Measurements from ENCODE around the gene HS2ST1. TPM values are rescaled to one million over a fixed set of nuclear protein-coding genes. Genes with fewer than 3 reads are reported as not detected.

The HS2ST1 gene
- total and polyA plus RNA-seq, 10 of the 15 experiments (the other 5 are each of a cell fraction or from before 2014, with no cell fraction given), result 5.4 to 30.8 (median 18.6) TPM

- Histone ChIP-seq H3K9me3 (replicated peaks; ENCODE audit: control insufficient read depth, insufficient read depth, low read length) (peaks cover 2% of the 10 kb centered on the region; the same call in 2 of the 3 replicates), H3K4me3 (peak overlapping the region; percentile 100), H3K27ac (ENCODE audit: control insufficient read depth, insufficient read depth) (peak overlapping the region; percentile 88), H3K27me3 (replicated peaks in 1 of 2; ENCODE audit: control insufficient read depth in 2 of 2, insufficient read depth in 2 of 2, low read length in 1 of 2) (no peaks in the 10 kb centered on the region), H2AFZ (ENCODE audit: control insufficient read depth, low read depth, low read length) (peak overlapping the region; percentile 49), H3K4me2 (ENCODE audit: control insufficient read depth, insufficient read depth) (peak overlapping the region; percentile 39), H3K9ac (ENCODE audit: control insufficient read depth, insufficient read depth, low read length) (peak overlapping the region; percentile 91), H3K36me3 (ENCODE audit: control insufficient read depth in 2 of 2, insufficient read depth in 2 of 2, low read length in 1 of 2) (peaks cover 0 to 3% of the 10 kb centered on the region in 2 experiments; a peak in 1 of 4 replicates), H3K4me1 (ENCODE audit: control insufficient read depth, insufficient read depth, low read length) (no peaks in the 10 kb centered on the region), H3K79me2 (ENCODE audit: control insufficient read depth, insufficient read depth, low read length) (peaks cover 94% of the 10 kb centered on the region), H4K20me1 (ENCODE audit: control insufficient read depth, insufficient read depth) (no peaks in the 10 kb centered on the region)
- ChIA-PET SMC1A (ENCODE audit: uncharacterized antibody, unreplicated experiment) (interaction anchor here (1.1 to 6.9 kb wide), 23 partner anchors 12 to 209 kb away, joined by 3 to 71 read pairs (median 7); no protein-coding TSS in a partner anchor), RAD21 (ENCODE audit: unreplicated experiment) (interaction anchor here (1.0 to 3.5 kb wide), 16 partner anchors 8 to 411 kb away, joined by 3 to 45 read pairs (median 4); no protein-coding TSS in a partner anchor), CTCF (interaction anchor here (0.7 to 4.5 kb wide), 16 partner anchors 12 to 211 kb away, joined by 3 to 35 read pairs (median 3); partner anchors contain the start of gene SH3GLB1), POLR2A (interaction anchor here (0.7 to 4.7 kb wide), 11 partner anchors 12 to 415 kb away, joined by 3 to 34 read pairs (median 6); no protein-coding TSS in a partner anchor)
- ATAC-seq, result peak; percentile 44
- no peak for FAIRE-seq
- DNase-seq (ENCODE audit: low read depth, low spot score), result peak; percentile 24
- intact Hi-C loops (cut with micrococcal nuclease; ENCODE audit: unreplicated experiment), result loop anchor here (2.0 to 10.0 kb wide), 5 partner anchors 112 to 420 kb away; no protein-coding TSS in a partner anchor
- TSS peak; percentile 51 for BruUV-seq (replicated peaks)
- in situ Hi-C loops (cut with MboI), result loop anchor here (10.0 to 25.0 kb wide), 3 partner anchors 140 to 1928 kb away; partner anchors contain the start of genes MCOLN2 and PKN2
- WGBS (ENCODE audit: insufficient coverage, insufficient replicate concordance, low lambda C conversion rate, missing lambda C conversion rate), result under 1% methylated on average over 43 of the region's 43 CpGs
- TF ChIP-seq NRF1 (conservative IDR thresholded peaks at IDR 0.05; ENCODE audit: low read depth, low read length), result no peak
- no peak for TF ChIP-seq MTA3 (IDR thresholded peaks at IDR 0.05; ENCODE audit: borderline replicate concordance, low read length)
- TF ChIP-seq NBN (IDR thresholded peaks at IDR 0.05), result no peak; the same call in 1 of the 2 replicates
- TF ChIP-seq BMI1 (IDR thresholded peaks at IDR 0.05; ENCODE audit: borderline replicate concordance), result no peak
- 0 out of 2 replicates have a peak, but pooled peaks have one; percentile 40 for TF ChIP-seq ASH2L (IDR thresholded peaks at IDR 0.05; ENCODE audit: borderline replicate concordance, low read depth)
- 0 out of 2 replicates have a peak, but pooled peaks have one; percentile 2 for TF ChIP-seq RB1 (IDR thresholded peaks at IDR 0.05; ENCODE audit: borderline replicate concordance)
- peak in 1 of 2 experiments; percentile 26; a peak in 1 of 4 replicates for TF ChIP-seq BHLHE40 (IDR thresholded peaks at IDR 0.05; ENCODE audit: borderline replicate concordance in 1 of 2, low read depth in 2 of 2, low read length in 1 of 2)
- no peak for TF ChIP-seq ZNF274 (IDR thresholded peaks at IDR 0.05; ENCODE audit: insufficient read depth, insufficient read length)
- no peak for TF ChIP-seq HDAC6 (IDR thresholded peaks at IDR 0.05; ENCODE audit: unreplicated experiment)
- no peak for TF ChIP-seq ELK1 (IDR thresholded peaks at IDR 0.05; ENCODE audit: low read depth, low read length)
- TF ChIP-seq ZNF384 (IDR thresholded peaks at IDR 0.05; ENCODE audit: borderline replicate concordance, low read depth, low read length), result no peak
- no peak for TF ChIP-seq E2F8 (IDR thresholded peaks at IDR 0.05; ENCODE audit: low read depth, partially characterized antibody)
- TF ChIP-seq RFX5 (IDR thresholded peaks at IDR 0.05; ENCODE audit: low read depth, low read length), result no peak
- TF ChIP-seq BCL11A (IDR thresholded peaks at IDR 0.05; ENCODE audit: low read depth, low read length), result no peak
- peak; percentile 24; the same call in 1 of the 2 replicates for TF ChIP-seq EED (IDR thresholded peaks at IDR 0.05; ENCODE audit: low read depth)
- TF ChIP-seq ZBED1 (IDR thresholded peaks at IDR 0.05; ENCODE audit: borderline replicate concordance), result no peak
- TF ChIP-seq CEBPB (IDR thresholded peaks at IDR 0.05; ENCODE audit: borderline replicate concordance in 1 of 2, low read depth in 2 of 2, low read length in 2 of 2), result no peak
- TF ChIP-seq RUNX3 (IDR thresholded peaks at IDR 0.05; ENCODE audit: low read length), result no peak
- TF ChIP-seq SIN3A (IDR thresholded peaks at IDR 0.05; ENCODE audit: low read depth, low read length), result peak; percentile 33; the same call in 1 of the 2 replicates
- no peak for TF ChIP-seq GATAD2B (conservative IDR thresholded peaks at IDR 0.05; ENCODE audit: low read depth)
- no peak for TF ChIP-seq SUZ12 (IDR thresholded peaks at IDR 0.05; ENCODE audit: unreplicated experiment)
These were observed 732 bp downstream of the HS2ST1 start for GRCh38 chr1:86914998-86915736.
